Heart left ventricle (tissue), 13 donors: ENCODE results near the gene DAPK3.

ENCODE experiments used
- CTCF ChIP-seq, 12 donors: fragments of 200-600 bp; sonication (generic) in 4 of 12; IDR thresholded peaks; one replicate each; pipeline versions ENCODE4 v1.5.0 to v1.8.0; 2018 to 2022; ENCODE audit warnings: antibody characterized with exemption in 12 of 12, mild to moderate bottlenecking in 5 of 12
- POLR2A ChIP-seq, 2 donors: fragments of 450-650 bp; IDR thresholded peaks; one replicate each; pipeline ENCODE4 v1.6.1; 2017; ENCODE audit warnings: antibody characterized with exemption in 2 of 2, mild to moderate bottlenecking in 2 of 2, moderate library complexity in 2 of 2
- donor health status: ischemic (EF 13 %, LVEDD 7.1; RV severe dilation, severe dysfunction).
- donor health status: DM: no; HTN: yes; CAD: no.
- donor health status: DM: no; HTN: no; CAD: no.
- donor health status: ischemic (EF 25% LVEDD 6.9; RV normal size, moderate dysfunction).
- donor health status: ischemic (EF 25% LVEDD 5.7; RV mildly dilated, moderate dysfunction).
- donor health status: ischemic (EF 35%, LVEDD 5.7; RV mildly dilated, moderate dysfunction).
- donor health status: nonischemic (EF 11% LVEDD 7.7; RV severe dilation, severe dysfunction).
- donor health status: DM: yes; HTN: yes; CAD: no.
- donor health status: PGD.
- donor health status: ischemic (EF 29% LVEDD 5.4; RV normal size, mild dysfunction).
- donor health status: nonischemic (EF 23%, LVEDD 6.1; RV moderate dilation, normal function).

GRCh38 chr19:3919793-3920192 lies 51.1 kb downstream of the DAPK3 start:
- TF ChIP-seq CTCF (IDR thresholded peaks at IDR 0.05), result no peak
- TF ChIP-seq POLR2A (IDR thresholded peaks at IDR 0.05), result no peak
